Measurements from ENCODE around the gene DMKN.

DMKN gene

DNA sequence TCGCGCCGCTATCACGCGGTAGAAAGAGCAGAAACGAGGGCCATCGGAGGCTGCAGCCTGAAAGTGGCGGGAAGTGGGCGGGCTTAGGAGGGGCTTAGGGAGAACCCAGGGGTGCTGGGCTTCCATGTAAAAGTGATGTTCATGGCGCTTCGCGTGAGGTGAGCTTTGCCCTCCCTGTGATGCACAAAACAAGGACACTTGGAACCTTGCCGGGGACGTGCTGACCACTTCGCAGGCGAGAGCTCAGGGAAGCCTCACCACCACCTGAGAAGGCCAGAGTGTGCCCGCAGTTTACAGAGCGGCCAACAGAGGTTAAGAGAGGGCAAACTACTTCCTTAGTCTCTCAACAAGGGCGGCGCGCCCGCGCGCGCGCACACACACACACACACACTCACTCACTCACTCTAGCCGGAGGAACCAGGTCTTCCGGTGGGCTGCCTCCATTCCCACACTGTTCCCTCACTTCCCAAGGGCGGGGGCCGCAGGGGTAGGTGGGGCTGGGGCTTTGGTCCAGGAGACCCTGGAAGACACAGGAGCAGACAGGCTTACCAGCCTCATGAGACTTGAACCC, 20.5 kb upstream of the DMKN start:
- Histone ChIP-seq H3K9ac (ENCODE audit: insufficient read length) (no peak overlapping the region), H3K4me3 (no peak overlapping the region), H3K27ac (no peak overlapping the region), H3K9me3 (ENCODE audit: low read depth, low read length) (no peaks in the 10 kb centered on the region), H3K36me3 (ENCODE audit: insufficient read depth, low read length) (no peaks in the 10 kb centered on the region)
- DNase-seq (ENCODE audit: low read depth, low spot score) = no peak
- TF ChIP-seq POLR2AphosphoS5 (IDR thresholded peaks at IDR 0.05; ENCODE audit: borderline replicate concordance, low read depth, low read length) (no peak), EZH2 (IDR thresholded peaks at IDR 0.05) (no peak), FOXP2 (optimal IDR thresholded peaks at IDR 0.05; ENCODE audit: control extremely low read depth, extremely low read length, insufficient read depth) (no peak)

DNA sequence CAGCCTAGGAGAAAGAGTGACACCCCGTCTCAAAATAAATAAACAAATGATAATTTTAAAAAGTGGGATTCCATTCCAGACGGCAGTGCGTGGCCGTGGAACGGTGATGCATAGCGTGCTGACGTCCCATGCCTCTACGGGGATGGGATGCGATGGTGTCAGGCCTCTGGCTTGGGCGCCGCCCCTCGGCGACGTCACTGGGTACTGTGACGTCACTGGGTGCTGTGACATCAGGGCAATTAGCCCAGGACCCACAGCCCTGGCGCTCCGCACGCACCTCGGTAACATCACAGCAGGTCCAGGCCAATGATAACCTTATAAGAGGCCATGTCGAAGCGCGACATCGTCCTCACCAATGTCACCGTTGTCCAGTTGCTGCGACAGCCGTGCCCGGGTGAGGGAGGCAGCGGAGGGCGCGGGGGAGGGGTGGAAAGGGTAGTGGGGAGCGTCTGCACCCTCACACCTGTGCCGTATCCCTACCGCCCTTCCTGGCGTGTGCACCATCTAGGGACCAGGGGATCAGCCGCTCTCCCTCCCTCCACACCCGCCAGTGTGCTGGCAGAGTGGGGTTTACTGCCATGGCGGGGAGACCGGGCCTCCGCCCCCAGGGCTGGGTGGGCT, 19.9 kb upstream of the DMKN start, which contains the start of gene GAPDHS:
Gene GAPDHS (plus strand): TSS at position 256 of the 621 bp plus-strand sequence. CDS start 72 bp downstream, at position 328.
- no peak for DNase-seq (ENCODE audit: low read depth, low spot score)
- H3K9me3 ChIP-seq (ENCODE audit: low read depth, low read length) = no peaks in the 10 kb centered on the region
- no peak within 1 kb of the TSS for H3K4me3 ChIP-seq
- no peak for TF ChIP-seq FOXP2 (optimal IDR thresholded peaks at IDR 0.05; ENCODE audit: control extremely low read depth, extremely low read length, insufficient read depth)
- TF ChIP-seq POLR2AphosphoS5 (IDR thresholded peaks at IDR 0.05; ENCODE audit: borderline replicate concordance, low read depth, low read length) = no peak
- no peak for TF ChIP-seq EZH2 (IDR thresholded peaks at IDR 0.05)
- no peaks in the 10 kb centered on the region for H3K36me3 ChIP-seq (ENCODE audit: insufficient read depth, low read length)
- no peak within 1 kb of the TSS for H3K9ac ChIP-seq (ENCODE audit: insufficient read length)
- H3K27ac ChIP-seq = no peak within 1 kb of the TSS

DNA sequence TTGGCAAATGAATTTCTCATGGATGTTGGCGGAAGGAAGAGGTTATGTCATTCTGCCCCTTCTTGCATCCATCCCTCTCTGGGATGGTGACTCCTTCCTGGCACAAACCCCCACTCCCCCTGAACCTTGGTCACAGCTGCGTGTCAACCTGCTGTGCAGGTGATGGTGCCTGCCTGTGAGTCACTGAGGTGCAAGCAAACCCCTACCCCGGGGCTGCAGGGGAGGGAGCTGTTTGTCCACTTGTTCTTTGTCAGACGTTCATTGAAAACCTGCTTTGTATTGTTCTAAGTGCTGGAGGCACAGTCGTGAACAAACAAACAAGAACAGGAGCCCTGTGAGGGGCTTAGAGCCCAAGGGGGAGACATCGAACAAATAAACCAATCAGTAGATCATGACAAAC, 17.8 kb upstream of the DMKN start:
- DNase-seq (ENCODE audit: low read depth, low spot score) = no peak
- H3K4me3 ChIP-seq = no peak overlapping the region
- no peak for TF ChIP-seq POLR2AphosphoS5 (IDR thresholded peaks at IDR 0.05; ENCODE audit: borderline replicate concordance, low read depth, low read length)
- TF ChIP-seq FOXP2 (optimal IDR thresholded peaks at IDR 0.05; ENCODE audit: control extremely low read depth, extremely low read length, insufficient read depth) = no peak
- TF ChIP-seq EZH2 (IDR thresholded peaks at IDR 0.05) = no peak
- no peak overlapping the region for H3K9ac ChIP-seq (ENCODE audit: insufficient read length)
- H3K36me3 ChIP-seq (ENCODE audit: insufficient read depth, low read length) = no peaks in the 10 kb centered on the region
- H3K27ac ChIP-seq = no peak overlapping the region
- no peaks in the 10 kb centered on the region for H3K9me3 ChIP-seq (ENCODE audit: low read depth, low read length)

DNA sequence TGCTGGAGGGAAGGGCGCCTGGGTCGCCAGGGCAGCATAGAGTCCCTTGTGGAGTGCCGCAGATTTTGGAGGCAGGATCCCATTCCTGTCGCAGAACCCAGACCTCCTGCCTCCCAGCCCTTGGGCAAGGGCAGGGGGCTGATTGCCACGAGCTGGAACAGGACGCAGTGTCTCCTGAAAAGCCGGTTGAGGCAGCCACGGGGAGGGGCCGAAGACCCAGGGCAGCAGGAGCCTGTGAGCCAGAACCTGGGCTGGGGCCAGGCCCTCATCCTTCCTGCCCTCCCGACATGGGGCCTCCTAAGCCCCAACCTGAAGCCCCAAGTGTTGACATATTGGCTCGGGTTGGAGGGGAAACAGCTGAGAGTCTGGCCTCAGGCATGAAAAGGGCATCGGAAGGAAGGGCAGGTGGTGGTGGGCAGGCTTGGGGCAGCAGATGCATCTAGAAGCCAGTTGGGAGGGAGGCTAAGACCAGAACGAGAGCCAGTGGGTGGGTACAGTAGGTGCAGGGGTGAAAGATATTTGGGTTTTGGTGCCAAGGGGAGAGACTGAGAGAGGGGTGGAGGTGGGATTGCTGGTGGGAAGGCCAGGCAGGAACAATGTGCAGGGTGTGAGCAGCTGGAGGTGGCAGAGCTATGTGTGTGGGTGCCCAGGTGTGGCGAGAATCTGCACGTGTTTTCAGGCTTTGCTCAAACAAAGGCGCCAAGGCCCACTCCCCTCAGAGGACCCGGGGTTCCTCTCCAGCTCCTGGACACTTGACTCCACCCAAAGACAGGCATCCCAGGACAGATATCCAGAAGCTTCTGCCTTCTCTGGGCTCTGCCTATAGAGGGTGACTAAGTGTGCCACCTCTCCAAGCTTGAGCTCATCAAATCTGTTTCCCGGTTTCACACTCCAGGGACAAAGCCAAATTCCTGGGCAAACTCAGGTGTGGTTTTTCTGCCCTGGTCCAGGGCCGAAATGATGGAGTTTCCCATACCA, 16.1 kb upstream of the DMKN start:
- Histone ChIP-seq H3K36me3 (ENCODE audit: insufficient read depth, low read length) (no peaks in the 10 kb centered on the region), H3K27ac (no peak overlapping the region), H3K9me3 (ENCODE audit: low read depth, low read length) (no peaks in the 10 kb centered on the region), H3K9ac (ENCODE audit: insufficient read length) (no peak overlapping the region), H3K4me3 (no peak overlapping the region)
- no peak for TF ChIP-seq FOXP2 (optimal IDR thresholded peaks at IDR 0.05; ENCODE audit: control extremely low read depth, extremely low read length, insufficient read depth)
- no peak for TF ChIP-seq EZH2 (IDR thresholded peaks at IDR 0.05)
- TF ChIP-seq POLR2AphosphoS5 (IDR thresholded peaks at IDR 0.05; ENCODE audit: borderline replicate concordance, low read depth, low read length) = no peak
- DNase-seq (ENCODE audit: low read depth, low spot score) = no peak

DNA sequence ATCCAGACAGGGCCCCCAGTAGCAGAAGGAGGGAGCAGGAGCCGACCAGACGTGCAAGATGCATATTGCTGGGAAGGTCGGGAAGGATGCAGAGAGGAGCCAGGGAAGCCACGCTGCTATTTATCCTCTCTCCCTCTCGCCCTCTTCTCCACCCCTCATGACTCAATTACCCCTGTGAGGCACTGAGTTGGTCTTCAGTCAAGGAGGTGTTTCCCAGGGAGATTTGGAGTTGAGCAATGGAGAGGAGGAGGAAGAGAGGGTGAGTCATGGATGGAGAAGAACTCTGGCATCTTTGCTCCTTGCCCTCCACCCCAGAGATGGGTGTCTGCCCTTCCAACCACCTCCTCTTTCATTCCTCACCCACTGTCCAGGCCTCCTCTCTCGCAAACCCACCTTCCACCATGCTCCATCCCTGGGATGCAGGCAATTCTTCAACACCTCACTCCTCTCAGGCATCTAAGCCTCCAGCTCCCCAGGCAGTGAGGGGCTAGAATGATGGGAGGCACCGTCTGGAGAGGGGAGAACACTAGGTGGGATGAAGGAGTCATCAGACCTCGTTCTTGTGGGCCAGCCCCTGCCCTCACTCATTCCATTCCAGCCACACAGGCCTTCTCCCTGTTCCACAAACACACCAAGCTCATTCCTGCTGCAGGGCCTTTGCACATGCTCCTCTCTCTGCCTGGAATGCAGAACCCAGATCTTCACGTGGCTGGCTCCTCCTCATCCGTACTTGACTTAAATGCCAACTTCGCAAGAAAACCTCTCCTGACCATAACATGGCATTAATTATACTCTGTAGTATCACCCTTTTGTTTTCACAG, 15.0 kb upstream of the DMKN start, which contains the start of gene SBSN:
Gene SBSN (minus strand): TSS at position 94 of the 821 bp plus-strand sequence. CDS start 30 bp downstream, at position 64.
- H3K36me3 ChIP-seq (ENCODE audit: insufficient read depth, low read length) = no peaks in the 10 kb centered on the region
- no peak within 1 kb of the TSS for H3K9ac ChIP-seq (ENCODE audit: insufficient read length)
- no peak within 1 kb of the TSS for H3K27ac ChIP-seq
- H3K4me3 ChIP-seq = no peak within 1 kb of the TSS
- DNase-seq (ENCODE audit: low read depth, low spot score) = no peak
- H3K9me3 ChIP-seq (ENCODE audit: low read depth, low read length) = no peaks in the 10 kb centered on the region
- TF ChIP-seq POLR2AphosphoS5 (IDR thresholded peaks at IDR 0.05; ENCODE audit: borderline replicate concordance, low read depth, low read length) = no peak
- no peak for TF ChIP-seq FOXP2 (optimal IDR thresholded peaks at IDR 0.05; ENCODE audit: control extremely low read depth, extremely low read length, insufficient read depth)
- TF ChIP-seq EZH2 (IDR thresholded peaks at IDR 0.05) = no peak

DNA sequence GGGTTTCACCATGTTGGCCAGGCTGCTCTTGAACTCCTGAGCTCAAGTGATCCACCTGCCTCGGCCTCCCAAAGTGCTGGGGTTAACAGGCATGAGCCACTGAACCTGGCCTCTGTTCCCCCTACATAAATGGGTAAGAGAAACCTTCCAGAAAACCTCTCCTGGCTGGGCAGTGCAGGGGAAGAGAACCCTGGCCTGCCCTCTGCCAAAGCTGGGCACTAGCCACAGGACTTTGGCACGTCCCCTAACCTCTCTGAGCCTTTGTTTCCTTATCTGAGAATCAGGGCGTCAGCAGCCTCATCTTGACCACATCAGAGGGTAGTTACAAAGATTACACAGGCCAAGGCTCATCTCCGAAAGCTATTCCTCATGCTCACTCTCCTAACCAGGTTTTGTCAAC, 12.4 kb upstream of the DMKN start:
- TF ChIP-seq FOXP2 (optimal IDR thresholded peaks at IDR 0.05; ENCODE audit: control extremely low read depth, extremely low read length, insufficient read depth) (no peak), POLR2AphosphoS5 (IDR thresholded peaks at IDR 0.05; ENCODE audit: borderline replicate concordance, low read depth, low read length) (no peak), EZH2 (IDR thresholded peaks at IDR 0.05) (no peak)
- Histone ChIP-seq H3K36me3 (ENCODE audit: insufficient read depth, low read length) (no peaks in the 10 kb centered on the region), H3K27ac (no peak overlapping the region), H3K9ac (ENCODE audit: insufficient read length) (no peak overlapping the region), H3K4me3 (no peak overlapping the region), H3K9me3 (ENCODE audit: low read depth, low read length) (no peaks in the 10 kb centered on the region)
- DNase-seq (ENCODE audit: low read depth, low spot score) = no peak

DNA sequence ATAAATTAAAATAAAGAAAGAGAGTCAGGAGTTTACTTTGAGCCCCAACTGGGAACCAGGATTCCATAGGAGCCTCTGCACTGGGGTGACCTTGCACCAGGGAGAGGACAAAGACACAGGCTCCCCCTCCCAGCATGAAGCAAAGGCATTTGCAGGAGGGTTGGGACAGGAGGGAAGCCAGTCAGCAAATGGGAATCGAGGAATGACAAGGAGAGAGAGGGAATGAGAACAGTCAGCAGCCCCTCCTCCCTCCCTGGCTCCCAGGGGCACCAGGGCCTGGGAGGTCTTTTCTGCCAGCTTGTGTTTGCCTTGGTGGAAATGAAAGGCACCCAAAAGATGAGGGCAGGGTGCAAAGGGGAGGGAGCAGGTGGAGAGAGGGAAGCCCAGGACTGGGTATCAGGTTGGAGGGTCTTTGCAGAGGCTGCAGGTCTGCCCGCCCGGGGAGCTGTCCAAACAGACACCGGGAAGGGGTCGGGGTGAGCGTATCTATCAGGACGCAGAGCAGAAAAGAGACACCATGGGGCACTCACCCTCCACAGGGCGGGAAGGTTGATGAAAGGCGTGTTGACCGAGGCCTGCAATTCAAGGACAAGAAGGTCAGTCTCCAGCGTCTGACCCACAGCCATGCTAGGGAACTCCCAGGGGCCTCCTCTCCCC, 10.9 kb upstream of the DMKN start:
- DNase-seq (ENCODE audit: low read depth, low spot score) = no peak
- Histone ChIP-seq H3K27ac (no peak overlapping the region), H3K4me3 (no peak overlapping the region), H3K9me3 (ENCODE audit: low read depth, low read length) (no peaks in the 10 kb centered on the region), H3K36me3 (ENCODE audit: insufficient read depth, low read length) (no peaks in the 10 kb centered on the region), H3K9ac (ENCODE audit: insufficient read length) (no peak overlapping the region)
- TF ChIP-seq POLR2AphosphoS5 (IDR thresholded peaks at IDR 0.05; ENCODE audit: borderline replicate concordance, low read depth, low read length) (no peak), FOXP2 (optimal IDR thresholded peaks at IDR 0.05; ENCODE audit: control extremely low read depth, extremely low read length, insufficient read depth) (no peak), EZH2 (IDR thresholded peaks at IDR 0.05) (no peak)
